ENCODE data around the gene BRSK1.

The BRSK1 gene

GRCh38 chr19:55347442-55348009 lies 63.7 kb downstream of the BRSK1 start:
- Mint-ChIP-seq H3K9me3 (no peaks in the 10 kb centered on the region), H3K27ac (no peak overlapping the region), H3K4me1 (peaks cover 15% of the 10 kb centered on the region), H3K4me3 (no peak overlapping the region), H3K36me3 (peaks cover 21% of the 10 kb centered on the region), H3K27me3 (peaks cover 22% of the 10 kb centered on the region)
- no peak for DNase-seq
- CTCF ChIA-PET: no interaction called here

GRCh38 chr19:55348317-55349034 lies 64.7 kb downstream of the BRSK1 start:
- no peak overlapping the region for H3K27ac Mint-ChIP-seq
- H3K4me3 Mint-ChIP-seq: no peak overlapping the region
- peaks cover 25% of the 10 kb centered on the region for H3K4me1 Mint-ChIP-seq
- no peaks in the 10 kb centered on the region for H3K9me3 Mint-ChIP-seq
- peaks cover 14% of the 10 kb centered on the region for H3K36me3 Mint-ChIP-seq
- CTCF ChIA-PET: no interaction called here
- DNase-seq: no peak
- H3K27me3 Mint-ChIP-seq: peaks cover 32% of the 10 kb centered on the region

- CTCF ChIA-PET: interaction anchor here (0.7 to 1.3 kb wide), 2 partner anchors 18 to 49 kb away, joined by 4 read pairs; no protein-coding TSS in a partner anchor
- no peak overlapping the region for H3K4me3 Mint-ChIP-seq
- DNase-seq: no peak
- H3K36me3 Mint-ChIP-seq: peaks cover 3% of the 10 kb centered on the region
- no peak overlapping the region for H3K27ac Mint-ChIP-seq
- H3K9me3 Mint-ChIP-seq: no peaks in the 10 kb centered on the region
- peaks cover 35% of the 10 kb centered on the region for H3K4me1 Mint-ChIP-seq
- H3K27me3 Mint-ChIP-seq: peaks cover 53% of the 10 kb centered on the region
Measured at GRCh38 chr19:55350620-55351315, 67.0 kb downstream of the BRSK1 start.

- CTCF ChIA-PET: no interaction called here
- no peak for DNase-seq
- Mint-ChIP-seq H3K4me3 (no peak overlapping the region), H3K4me1 (peaks cover 35% of the 10 kb centered on the region), H3K27me3 (peaks cover 66% of the 10 kb centered on the region), H3K9me3 (no peaks in the 10 kb centered on the region), H3K27ac (no peak overlapping the region), H3K36me3 (peaks cover 3% of the 10 kb centered on the region)
Measured at GRCh38 chr19:55352040-55352439, 68.2 kb downstream of the BRSK1 start.

GRCh38 chr19:55352549-55353145 lies 68.8 kb downstream of the BRSK1 start:
- no peak overlapping the region for H3K27ac Mint-ChIP-seq
- DNase-seq: no peak
- peaks cover 3% of the 10 kb centered on the region for H3K36me3 Mint-ChIP-seq
- peaks cover 72% of the 10 kb centered on the region for H3K27me3 Mint-ChIP-seq
- peak overlapping the region; percentile 1 for H3K4me3 Mint-ChIP-seq
- CTCF ChIA-PET: no interaction called here
- H3K9me3 Mint-ChIP-seq: no peaks in the 10 kb centered on the region
- H3K4me1 Mint-ChIP-seq: peaks cover 35% of the 10 kb centered on the region

GRCh38 chr19:55353356-55353802 lies 69.6 kb downstream of the BRSK1 start:
- Mint-ChIP-seq H3K9me3 (no peaks in the 10 kb centered on the region), H3K27ac (no peak overlapping the region), H3K36me3 (no peaks in the 10 kb centered on the region), H3K27me3 (peaks cover 77% of the 10 kb centered on the region), H3K4me1 (peaks cover 35% of the 10 kb centered on the region), H3K4me3 (peak overlapping the region; percentile 68)
- DNase-seq: no peak
- CTCF ChIA-PET: no interaction called here

GRCh38 chr19:55353803-55354697 lies 70.3 kb downstream of the BRSK1 start:
- CTCF ChIA-PET: no interaction called here
- H3K27me3 Mint-ChIP-seq: peaks cover 84% of the 10 kb centered on the region
- H3K36me3 Mint-ChIP-seq: no peaks in the 10 kb centered on the region
- DNase-seq: peak; percentile 79
- no peaks in the 10 kb centered on the region for H3K9me3 Mint-ChIP-seq
- peak overlapping the region; percentile 68 for H3K4me3 Mint-ChIP-seq
- H3K4me1 Mint-ChIP-seq: peaks cover 35% of the 10 kb centered on the region
- H3K27ac Mint-ChIP-seq: no peak overlapping the region

- peaks cover 85% of the 10 kb centered on the region for H3K27me3 Mint-ChIP-seq
- H3K9me3 Mint-ChIP-seq: no peaks in the 10 kb centered on the region
- peaks cover 35% of the 10 kb centered on the region for H3K4me1 Mint-ChIP-seq
- CTCF ChIA-PET: no interaction called here
- peak within 1 kb of the TSS; percentile 68 for H3K4me3 Mint-ChIP-seq
- DNase-seq: no peak
- H3K27ac Mint-ChIP-seq: no peak within 1 kb of the TSS
- no peaks in the 10 kb centered on the region for H3K36me3 Mint-ChIP-seq
Measured at GRCh38 chr19:55354698-55355212, 71.0 kb downstream of the BRSK1 start, which contains the start of gene COX6B2. Gene COX6B2 (minus strand): TSS chr19:55354719. CDS start chr19:55354521, 198 bp downstream.

GRCh38 chr19:55355213-55355821 lies 71.5 kb downstream of the BRSK1 start:
- Mint-ChIP-seq H3K27ac (no peak overlapping the region), H3K27me3 (peaks cover 85% of the 10 kb centered on the region), H3K4me1 (peaks cover 35% of the 10 kb centered on the region), H3K36me3 (no peaks in the 10 kb centered on the region), H3K9me3 (no peaks in the 10 kb centered on the region), H3K4me3 (no peak overlapping the region)
- no peak for DNase-seq
- CTCF ChIA-PET: no interaction called here

- Mint-ChIP-seq H3K27ac (no peak overlapping the region), H3K27me3 (peaks cover 53% of the 10 kb centered on the region), H3K4me3 (no peak overlapping the region), H3K36me3 (no peaks in the 10 kb centered on the region), H3K4me1 (peaks cover 10% of the 10 kb centered on the region), H3K9me3 (no peaks in the 10 kb centered on the region)
- DNase-seq: no peak
- CTCF ChIA-PET: no interaction called here
Measured at GRCh38 chr19:55358493-55358892, 74.7 kb downstream of the BRSK1 start.

- DNase-seq: no peak
- H3K9me3 Mint-ChIP-seq: no peaks in the 10 kb centered on the region
- peaks cover 4% of the 10 kb centered on the region for H3K4me1 Mint-ChIP-seq
- H3K27me3 Mint-ChIP-seq: peaks cover 51% of the 10 kb centered on the region
- no peaks in the 10 kb centered on the region for H3K36me3 Mint-ChIP-seq
- CTCF ChIA-PET: interaction anchor here (0.6 kb wide), 1 partner anchor 200 kb away, joined by 3 read pairs; no protein-coding TSS in a partner anchor
- H3K27ac Mint-ChIP-seq: no peak overlapping the region
- H3K4me3 Mint-ChIP-seq: no peak overlapping the region
Measured at GRCh38 chr19:55358943-55359908, 75.4 kb downstream of the BRSK1 start.

GRCh38 chr19:55360902-55361301 lies 77.1 kb downstream of the BRSK1 start:
- H3K9me3 Mint-ChIP-seq: no peaks in the 10 kb centered on the region
- H3K27ac Mint-ChIP-seq: no peak overlapping the region
- CTCF ChIA-PET: no interaction called here
- H3K27me3 Mint-ChIP-seq: peaks cover 45% of the 10 kb centered on the region
- no peaks in the 10 kb centered on the region for H3K4me1 Mint-ChIP-seq
- H3K36me3 Mint-ChIP-seq: no peaks in the 10 kb centered on the region
- no peak for DNase-seq
- no peak overlapping the region for H3K4me3 Mint-ChIP-seq

All from activated naive CD4-positive, alpha-beta T cell treated with anti-CD3 and anti-CD28 coated beads, Interleukin-2, amount 10 ng/mL, durations not matched to agents 7 days and 5 days (primary cell).